Hepatocyte (in vitro differentiated cells): ENCODE data around the gene ERBB4. TPM values are rescaled to one million over a fixed set of nuclear protein-coding genes. Genes with fewer than 3 reads are reported as not detected.

Source experiments
- DNase-seq: peaks from one replicate; pipeline ENCODE4 v3.0.0-alpha.2; 2016; ENCODE audit warnings: low spot score
- H2AFZ ChIP-seq: fragments of 200-600 bp; sonication (generic); 2 replicates; pipeline ENCODE4 v1.6.0; 2016; ENCODE audit warnings: antibody characterized with exemption, mild to moderate bottlenecking
- H3K27ac ChIP-seq: fragments of 200-600 bp; sonication (generic); 2 replicates; pipeline ENCODE4 v1.5.1; 2016; ENCODE audit warnings: mild to moderate bottlenecking
- H3K27me3 ChIP-seq: fragments of 200-600 bp; sonication (generic); 2 replicates; pipeline ENCODE4 v1.6.1; 2016
- H3K36me3 ChIP-seq: fragments of 200-600 bp; sonication (generic); replicated peaks from 2 replicates; pipeline ENCODE4 v1.5.1; 2016; ENCODE audit warnings: low read depth; ENCODE audit not compliant: insufficient read depth
- H3K4me1 ChIP-seq: fragments of 200-600 bp; sonication (generic); 2 replicates; pipeline ENCODE4 v1.5.1; 2016; ENCODE audit warnings: mild to moderate bottlenecking, moderate library complexity; ENCODE audit not compliant: insufficient read depth
- H3K4me2 ChIP-seq: fragments of 200-600 bp; sonication (generic); 2 replicates; pipeline ENCODE4 v1.6.0; 2016
- H3K4me3 ChIP-seq: fragments of 200-600 bp; sonication (generic); 2 replicates; pipeline ENCODE4 v1.5.1; 2016; ENCODE audit warnings: mild to moderate bottlenecking
- H3K79me2 ChIP-seq: fragments of 200-600 bp; sonication (generic); 2 replicates; pipeline ENCODE4 v1.6.0; 2017; ENCODE audit warnings: mild to moderate bottlenecking
- H3K9me2 ChIP-seq: fragments of 200-600 bp; sonication (generic); replicated peaks from 2 replicates; pipeline ENCODE4 v1.6.0; 2017; ENCODE audit warnings: mild to moderate bottlenecking; ENCODE audit not compliant: insufficient read depth
- H3K9me3 ChIP-seq: fragments of 200-600 bp; sonication (generic); 2 replicates; pipeline ENCODE4 v1.5.1; 2016; ENCODE audit warnings: low read depth, mild to moderate bottlenecking
- H4K20me1 ChIP-seq: fragments of 200-600 bp; sonication (generic); 2 replicates; pipeline ENCODE4 v1.6.0; 2016; ENCODE audit warnings: mild to moderate bottlenecking; ENCODE audit not compliant: insufficient read depth, poor library complexity, severe bottlenecking
- CTCF ChIP-seq: fragments of 200-600 bp; sonication (generic); IDR thresholded peaks from 2 replicates; pipeline ENCODE4 v1.5.1; 2016; ENCODE audit warnings: antibody characterized with exemption, mild to moderate bottlenecking; ENCODE audit not compliant: poor library complexity
- EZH2 ChIP-seq: fragments of 200-600 bp; sonication (generic); IDR thresholded peaks from 2 replicates; pipeline ENCODE4 v1.6.1; 2016; ENCODE audit warnings: antibody characterized with exemption, mild to moderate bottlenecking, borderline replicate concordance
- EZH2phosphoT487 ChIP-seq: fragments of 200-600 bp; sonication (generic); IDR thresholded peaks from one replicate; pipeline ENCODE4 v1.6.1; 2018; ENCODE audit warnings: antibody characterized with exemption, mild to moderate bottlenecking, low read depth, moderate library complexity; ENCODE audit not compliant: unreplicated experiment, severe bottlenecking
- WGBS: methylation state at CpG from one replicate; pipeline ENCODE4 v1.1.6; 2016; ENCODE audit warnings: low lambda C conversion rate; ENCODE audit errors: missing lambda C conversion rate; 5-methylcytosine and 5-hydroxymethylcytosine counted together
- polyA plus RNA-seq: library from polyadenylated mRNA; unstranded; fragments of >200 nt; fragmentation: Nextera tagmentation; extraction: Ambion mirVana; gene quantifications from 2 replicates; pipeline ENCODE4 v1.2.1, GENCODE V29; 2016
- total RNA-seq: library from RNA; depleted of rRNA; stranded (reverse); fragments of >200 nt; gene quantifications from 2 replicates; pipeline ENCODE4 v1.2.3, GENCODE V29; 2014

The ERBB4 gene
- total and polyA plus RNA-seq, 2 experiments from 2014 or later = 3.4 to 3.9 TPM

DNA sequence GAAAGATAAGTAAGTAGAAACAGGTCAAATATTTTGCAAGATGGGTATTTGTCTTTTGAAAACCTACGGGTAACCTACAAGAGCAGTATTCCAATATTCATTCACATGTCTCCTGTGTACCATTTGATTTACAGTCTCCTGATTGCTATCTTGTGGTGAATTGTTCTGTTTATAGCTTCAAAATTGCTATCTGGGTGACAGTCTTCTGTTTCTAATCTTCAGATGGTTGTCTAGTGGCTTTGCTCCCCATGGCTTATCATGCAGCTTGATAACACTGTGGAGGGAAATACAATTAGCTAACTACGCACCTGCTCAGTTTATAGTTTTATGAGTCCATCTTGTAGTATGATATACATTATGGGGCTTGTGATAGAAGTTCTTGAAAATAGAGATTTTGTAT lies 1165.4 kb downstream of the ERBB4 start:
- no peak for DNase-seq
- H3K9me2 ChIP-seq = no peaks in the 10 kb centered on the region
- TF ChIP-seq EZH2phosphoT487 (no peak), EZH2 (no peak), CTCF (no peak)
- H3K4me3 ChIP-seq = no peak overlapping the region
- no peaks in the 10 kb centered on the region for H4K20me1 ChIP-seq
- no peak overlapping the region for H3K4me2 ChIP-seq
- no peaks in the 10 kb centered on the region for H3K79me2 ChIP-seq
- no peaks in the 10 kb centered on the region for H3K27me3 ChIP-seq
- no peaks in the 10 kb centered on the region for H3K9me3 ChIP-seq
- no peaks in the 10 kb centered on the region for H3K4me1 ChIP-seq
- H3K36me3 ChIP-seq = no peaks in the 10 kb centered on the region
- no peak overlapping the region for H2AFZ ChIP-seq
- H3K27ac ChIP-seq = no peak overlapping the region
- WGBS = 47% methylated on average over 2 of the region's 2 CpGs

DNA sequence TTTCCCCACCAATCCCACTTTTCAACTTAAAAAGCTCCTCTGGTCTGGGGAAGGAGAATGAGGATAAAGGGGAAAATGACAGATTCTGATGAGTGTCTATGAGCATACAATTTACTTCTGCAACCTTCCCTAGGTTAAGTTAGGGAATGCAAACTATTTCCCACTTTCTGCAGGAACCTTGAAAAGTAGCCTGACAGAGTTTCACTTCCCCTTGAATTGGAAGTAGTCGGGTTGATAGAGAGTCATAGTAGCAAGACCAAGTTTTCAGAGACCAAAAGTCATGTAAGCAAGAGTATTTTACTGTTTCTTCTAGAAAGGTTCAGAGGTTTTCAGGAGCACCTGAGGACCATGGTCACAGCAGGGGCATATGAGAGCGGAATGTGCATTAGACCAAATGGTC lies 1167.1 kb downstream of the ERBB4 start:
- no peak for DNase-seq
- Histone ChIP-seq H3K9me2 (no peaks in the 10 kb centered on the region), H3K4me1 (no peaks in the 10 kb centered on the region), H3K9me3 (no peaks in the 10 kb centered on the region), H4K20me1 (no peaks in the 10 kb centered on the region), H3K79me2 (no peaks in the 10 kb centered on the region), H2AFZ (no peak overlapping the region), H3K27ac (no peak overlapping the region), H3K4me3 (no peak overlapping the region), H3K36me3 (no peaks in the 10 kb centered on the region), H3K27me3 (no peaks in the 10 kb centered on the region), H3K4me2 (no peak overlapping the region)
- TF ChIP-seq EZH2 = no peak
- no peak for TF ChIP-seq EZH2phosphoT487
- no peak for TF ChIP-seq CTCF
- 98% methylated on average over 2 of the region's 2 CpGs for WGBS

GRCh38 chr2:211368467-211368866 lies 1170.1 kb downstream of the ERBB4 start:
- H3K27me3 ChIP-seq = no peaks in the 10 kb centered on the region
- no peak overlapping the region for H3K4me3 ChIP-seq
- whole genome bisulfite sequencing = 70% methylated on average over 1 of the region's 1 CpG
- no peaks in the 10 kb centered on the region for H3K9me2 ChIP-seq
- H3K4me2 ChIP-seq = no peak overlapping the region
- H3K79me2 ChIP-seq = no peaks in the 10 kb centered on the region
- no peak for DNase-seq
- no peaks in the 10 kb centered on the region for H3K36me3 ChIP-seq
- no peaks in the 10 kb centered on the region for H3K4me1 ChIP-seq
- H2AFZ ChIP-seq = no peak overlapping the region
- no peak overlapping the region for H3K27ac ChIP-seq
- TF ChIP-seq EZH2 (no peak), CTCF (no peak), EZH2phosphoT487 (no peak)
- no peaks in the 10 kb centered on the region for H4K20me1 ChIP-seq
- no peaks in the 10 kb centered on the region for H3K9me3 ChIP-seq

DNA sequence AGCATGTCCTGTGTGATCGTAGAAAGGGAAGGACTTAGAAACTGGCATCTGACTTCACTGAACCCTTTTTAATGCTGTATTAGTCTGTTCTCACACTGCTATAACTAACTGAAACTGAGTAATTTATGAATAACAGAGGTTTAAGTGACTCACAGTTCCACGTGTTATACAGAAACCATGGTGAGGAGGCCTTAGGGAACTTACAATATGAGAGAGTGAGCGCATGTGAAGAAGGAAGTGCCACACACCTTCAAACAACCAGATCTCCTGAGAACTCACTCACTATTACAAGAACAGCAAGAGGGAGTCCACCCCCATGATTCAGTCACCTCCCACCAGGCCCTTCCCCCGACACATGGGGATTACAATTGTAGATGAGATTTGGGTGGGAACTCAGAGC lies 1170.9 kb downstream of the ERBB4 start:
- Histone ChIP-seq H3K9me2 (no peaks in the 10 kb centered on the region), H4K20me1 (no peaks in the 10 kb centered on the region), H3K79me2 (no peaks in the 10 kb centered on the region), H3K36me3 (no peaks in the 10 kb centered on the region), H2AFZ (no peak overlapping the region), H3K4me2 (no peak overlapping the region), H3K4me3 (no peak overlapping the region), H3K9me3 (no peaks in the 10 kb centered on the region), H3K27me3 (no peaks in the 10 kb centered on the region), H3K27ac (no peak overlapping the region), H3K4me1 (no peaks in the 10 kb centered on the region)
- TF ChIP-seq EZH2phosphoT487 (no peak), CTCF (no peak), EZH2 (no peak)
- no peak for DNase-seq
- WGBS = 80% methylated on average over 4 of the region's 4 CpGs
